ENCODE data around the gene KLHL30. TPM values are rescaled to one million over a fixed set of nuclear protein-coding genes. Genes with fewer than 3 reads are reported as not detected.
"Not testable (repeated sequence)": the region's sequence is repeated elsewhere in the genome, so short reads cannot be mapped to it uniquely, and the experiment has no call there.

The KLHL30 gene
- total and polyA plus RNA-seq, 3 experiments from 2014 or later: not detected

DNA sequence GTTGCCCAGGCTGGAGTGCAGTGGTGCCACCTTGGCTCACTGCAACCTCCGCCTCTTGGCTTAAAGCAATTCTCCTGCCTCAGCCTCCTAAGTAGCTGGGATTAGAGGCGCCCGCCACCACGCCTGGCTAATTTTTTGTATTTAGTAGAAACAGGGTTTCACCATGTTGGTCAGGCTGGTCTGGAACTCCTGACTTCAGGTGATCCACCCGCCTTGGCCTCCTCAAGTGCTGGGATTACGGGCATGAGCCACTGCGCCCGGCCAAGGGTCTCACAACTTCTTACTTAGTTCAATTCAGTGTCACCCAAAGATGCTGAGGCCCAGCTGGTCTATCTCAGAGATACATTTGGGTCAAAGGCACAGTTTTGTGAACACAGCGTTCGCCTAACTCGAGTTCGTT lies 22.8 kb upstream of the KLHL30 start:
- H3K36me3 Mint-ChIP-seq; H3K27me3 ChIP-seq (ENCODE audit: insufficient read depth, low read length, poor library complexity, severe bottlenecking); H3K9me3 ChIP-seq (ENCODE audit: low read length); H3K36me3 ChIP-seq (ENCODE audit: insufficient read depth, low read length); H3K4me1 ChIP-seq (ENCODE audit: insufficient read depth, low read length); H3K4me1 Mint-ChIP-seq; CTCF ChIA-PET; POLR2A ChIA-PET; H3K4me3 ChIP-seq (ENCODE audit: low read length); DNase-seq; H3K27ac Mint-ChIP-seq; H3K4me3 Mint-ChIP-seq; H3K27ac ChIP-seq (ENCODE audit: low read depth, low read length): not testable (repeated sequence)
- H3K9me3 Mint-ChIP-seq: peaks cover 9 to 17% (median 13%) of the 10 kb centered on the region in 5 donors
- H3K27me3 Mint-ChIP-seq: peaks cover 4 to 10% of the 10 kb centered on the region in 2 donors

- no peaks in the 10 kb centered on the region for H3K4me1 ChIP-seq (ENCODE audit: insufficient read depth, low read length)
- Mint-ChIP-seq H3K36me3 (peaks cover 0 to 10% (median 2%) of the 10 kb centered on the region in 3 donors), H3K4me3 (no peak overlapping the region), H3K4me1 (no peaks in the 10 kb centered on the region), H3K27ac (no peak overlapping the region), H3K27me3 (peaks cover 4 to 10% of the 10 kb centered on the region in 2 donors), H3K9me3 (peaks cover 9 to 17% (median 13%) of the 10 kb centered on the region in 5 donors)
- peaks cover 3% of the 10 kb centered on the region for H3K9me3 ChIP-seq (ENCODE audit: low read length)
- no peak overlapping the region for H3K4me3 ChIP-seq (ENCODE audit: low read length)
- POLR2A ChIA-PET: no interaction called here
- H3K27ac ChIP-seq (ENCODE audit: low read depth, low read length): no peak overlapping the region
- H3K27me3 ChIP-seq (ENCODE audit: insufficient read depth, low read length, poor library complexity, severe bottlenecking): no peaks in the 10 kb centered on the region
- H3K36me3 ChIP-seq (ENCODE audit: insufficient read depth, low read length): no peaks in the 10 kb centered on the region
- CTCF ChIA-PET: no interaction called here
- no peak for DNase-seq
Observed at GRCh38 chr2:238116298-238117198, 21.9 kb upstream of the KLHL30 start.

DNA sequence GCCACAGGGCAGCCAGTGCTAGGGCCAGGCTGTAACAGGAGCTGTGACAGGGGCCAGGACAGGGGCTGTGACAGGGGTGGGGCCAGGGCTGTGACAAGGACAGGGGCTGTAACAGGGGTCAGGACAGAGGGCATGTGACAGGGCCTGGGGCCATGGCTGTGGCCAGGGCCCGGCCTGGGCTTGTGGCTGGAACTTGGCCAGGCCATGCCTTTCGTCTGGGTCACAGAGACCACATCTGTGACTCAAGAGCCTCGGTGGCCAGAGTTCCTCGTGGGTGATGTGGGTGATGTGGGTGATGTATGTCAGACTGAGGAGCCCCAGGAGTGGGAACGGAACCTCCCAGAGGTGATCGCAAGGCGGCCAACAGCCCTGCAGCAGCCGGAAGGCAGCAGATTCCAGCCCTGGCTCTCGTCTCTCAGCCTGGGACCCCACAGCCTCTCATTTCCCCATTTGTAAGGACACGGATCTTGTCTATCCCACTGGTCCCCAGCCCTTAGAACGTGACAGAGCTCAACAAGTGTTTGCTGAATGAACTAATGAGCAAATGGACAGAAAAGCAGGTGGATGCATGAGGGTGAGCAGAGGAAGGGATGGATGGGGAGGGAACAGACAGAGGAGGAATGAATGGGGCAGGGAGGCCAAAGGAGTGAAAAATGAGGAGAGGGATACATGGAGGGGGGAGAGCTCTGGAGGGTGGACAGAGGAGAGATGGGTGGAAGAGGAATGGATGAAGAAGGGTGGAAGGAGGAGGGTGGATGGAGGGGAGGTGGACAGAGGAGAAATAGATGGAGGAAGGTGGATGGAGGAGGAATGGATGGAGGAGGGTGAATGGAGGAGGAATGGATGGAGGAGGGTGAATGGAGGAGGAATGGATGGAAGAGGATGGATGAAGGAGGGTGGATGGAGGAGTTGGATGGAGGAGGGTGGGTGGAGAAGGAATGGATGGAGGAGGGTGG lies 21.0 kb upstream of the KLHL30 start:
- Histone ChIP-seq H3K27me3 (ENCODE audit: insufficient read depth, low read length, poor library complexity, severe bottlenecking) (no peaks in the 10 kb centered on the region), H3K9me3 (ENCODE audit: low read length) (peaks cover 3% of the 10 kb centered on the region), H3K27ac (ENCODE audit: low read depth, low read length) (no peak overlapping the region), H3K4me3 (ENCODE audit: low read length) (no peak overlapping the region), H3K4me1 (ENCODE audit: insufficient read depth, low read length) (no peaks in the 10 kb centered on the region), H3K36me3 (ENCODE audit: insufficient read depth, low read length) (no peaks in the 10 kb centered on the region)
- Mint-ChIP-seq H3K4me1 (no peaks in the 10 kb centered on the region), H3K27ac (no peak overlapping the region), H3K27me3 (peaks cover 4 to 10% of the 10 kb centered on the region in 2 donors), H3K9me3 (peaks cover 8 to 10% (median 8%) of the 10 kb centered on the region in 5 donors), H3K4me3 (no peak overlapping the region), H3K36me3 (peaks cover 0 to 9% (median 2%) of the 10 kb centered on the region in 3 donors)
- ChIA-PET CTCF (no interaction called here), POLR2A (no interaction called here)
- no peak for DNase-seq

DNA sequence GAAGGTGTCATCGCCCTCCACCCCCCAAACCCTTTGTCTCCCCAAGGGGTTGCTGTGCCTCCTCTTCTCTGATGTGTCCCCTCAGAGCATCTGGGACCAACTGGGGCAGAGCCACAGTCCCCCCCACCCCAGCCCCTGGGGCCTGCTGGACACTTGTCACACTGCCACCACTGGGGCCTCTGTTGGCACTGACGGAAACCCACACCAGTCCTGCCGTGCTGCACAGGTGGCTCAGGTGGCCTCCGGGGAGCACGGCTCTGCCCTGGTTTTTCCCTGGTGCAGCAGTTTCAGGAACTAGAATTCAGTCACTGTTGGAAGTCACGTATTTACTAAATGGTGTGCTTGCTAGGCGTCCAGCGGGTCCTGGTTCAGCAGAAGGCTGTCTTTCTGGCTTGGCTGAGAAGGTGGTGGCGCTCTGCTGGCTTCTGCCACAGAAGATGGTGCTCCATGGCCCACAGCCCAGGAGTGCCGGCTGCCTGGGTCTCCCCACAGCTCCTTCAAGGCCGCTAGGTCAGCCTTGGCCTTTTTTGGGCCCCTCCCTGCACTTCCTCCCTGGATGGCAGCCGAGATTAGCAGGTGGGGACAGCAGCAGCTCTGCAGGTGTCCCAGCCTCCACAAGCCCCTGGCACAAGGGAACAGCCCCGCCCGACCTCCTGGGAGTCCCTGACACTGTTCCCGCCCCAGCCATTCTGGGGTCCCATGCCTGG lies 18.6 kb upstream of the KLHL30 start:
- Mint-ChIP-seq H3K4me3 (no peak overlapping the region), H3K9me3 (no peaks in the 10 kb centered on the region), H3K27ac (no peak overlapping the region), H3K27me3 (peaks cover 4 to 10% of the 10 kb centered on the region in 2 donors), H3K4me1 (no peaks in the 10 kb centered on the region), H3K36me3 (no peaks in the 10 kb centered on the region)
- no peak for DNase-seq
- Histone ChIP-seq H3K27me3 (ENCODE audit: insufficient read depth, low read length, poor library complexity, severe bottlenecking) (no peaks in the 10 kb centered on the region), H3K36me3 (ENCODE audit: insufficient read depth, low read length) (no peaks in the 10 kb centered on the region), H3K4me1 (ENCODE audit: insufficient read depth, low read length) (no peaks in the 10 kb centered on the region), H3K27ac (ENCODE audit: low read depth, low read length) (no peak overlapping the region), H3K9me3 (ENCODE audit: low read length) (no peaks in the 10 kb centered on the region), H3K4me3 (ENCODE audit: low read length) (no peak overlapping the region)
- POLR2A ChIA-PET: no interaction called here
- CTCF ChIA-PET: no interaction called here

DNA sequence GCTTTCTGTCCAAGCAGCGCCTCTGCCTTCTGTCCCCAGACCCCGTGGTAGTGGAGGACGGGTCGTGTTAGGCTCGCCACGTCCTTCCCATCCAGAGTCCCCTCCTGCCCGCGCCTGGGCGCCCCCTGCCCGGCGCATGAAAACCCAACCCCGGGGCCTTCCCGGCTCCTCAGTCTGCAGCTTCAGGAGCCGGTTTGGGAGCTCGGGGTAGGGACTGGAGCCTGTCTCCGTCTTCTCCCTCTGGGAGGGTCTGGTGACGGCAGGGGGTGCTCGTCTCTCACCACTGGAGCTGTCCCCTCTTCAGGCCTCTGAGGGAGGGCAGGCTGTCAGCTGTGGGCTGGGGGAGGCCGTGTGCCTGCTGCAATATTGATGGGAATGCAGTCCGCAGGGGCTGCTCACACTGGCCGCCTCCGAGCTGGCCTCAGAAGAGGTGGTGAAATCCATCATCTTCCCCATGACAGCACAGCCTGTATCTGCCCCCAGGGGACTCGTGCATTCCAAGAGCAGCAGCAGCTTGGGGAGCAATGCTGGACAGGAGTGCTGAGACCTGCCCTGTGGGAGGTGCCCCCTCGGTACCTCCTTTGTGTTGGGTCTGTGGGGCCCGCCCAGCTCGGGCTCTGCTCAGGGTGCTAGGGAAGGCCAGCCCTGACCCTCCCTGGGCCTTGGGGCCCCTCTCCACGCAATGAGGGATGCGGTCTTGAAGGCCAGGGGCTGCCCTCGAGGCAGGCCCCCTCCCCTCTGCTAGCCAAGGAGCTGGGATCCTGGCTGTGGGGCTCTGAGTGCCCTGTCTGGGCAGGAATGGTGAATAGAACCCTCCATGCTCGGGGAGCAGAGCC lies 17.8 kb upstream of the KLHL30 start:
- CTCF ChIA-PET: no interaction called here
- H3K9me3 Mint-ChIP-seq: no peaks in the 10 kb centered on the region

GRCh38 chr2:238121511-238122286 lies 16.8 kb upstream of the KLHL30 start:
- no peak overlapping the region for H3K27ac Mint-ChIP-seq
- ChIA-PET CTCF (no interaction called here), POLR2A (no interaction called here)
- Histone ChIP-seq H3K36me3 (ENCODE audit: insufficient read depth, low read length) (no peaks in the 10 kb centered on the region), H3K9me3 (ENCODE audit: low read length) (no peaks in the 10 kb centered on the region), H3K27me3 (ENCODE audit: insufficient read depth, low read length, poor library complexity, severe bottlenecking) (no peaks in the 10 kb centered on the region), H3K4me1 (ENCODE audit: insufficient read depth, low read length) (no peaks in the 10 kb centered on the region), H3K4me3 (ENCODE audit: low read length) (no peak overlapping the region), H3K27ac (ENCODE audit: low read depth, low read length) (no peak overlapping the region)
- no peak overlapping the region for H3K4me3 Mint-ChIP-seq
- no peaks in the 10 kb centered on the region for H3K36me3 Mint-ChIP-seq
- no peaks in the 10 kb centered on the region for H3K4me1 Mint-ChIP-seq
- DNase-seq: no peak
- H3K27me3 Mint-ChIP-seq: peaks cover 0 to 6% of the 10 kb centered on the region in 2 donors
- no peaks in the 10 kb centered on the region for H3K9me3 Mint-ChIP-seq

More for the DNA sequence above, 17.8 kb upstream of the KLHL30 start:
- Mint-ChIP-seq H3K27me3 (peaks cover 4 to 10% of the 10 kb centered on the region in 2 donors), H3K27ac (no peak overlapping the region), H3K4me1 (no peaks in the 10 kb centered on the region), H3K4me3 (no peak overlapping the region), H3K36me3 (no peaks in the 10 kb centered on the region)
- Histone ChIP-seq H3K4me3 (ENCODE audit: low read length) (no peak overlapping the region), H3K36me3 (ENCODE audit: insufficient read depth, low read length) (no peaks in the 10 kb centered on the region), H3K27me3 (ENCODE audit: insufficient read depth, low read length, poor library complexity, severe bottlenecking) (no peaks in the 10 kb centered on the region), H3K4me1 (ENCODE audit: insufficient read depth, low read length) (no peaks in the 10 kb centered on the region), H3K9me3 (ENCODE audit: low read length) (no peaks in the 10 kb centered on the region), H3K27ac (ENCODE audit: low read depth, low read length) (no peak overlapping the region)
- POLR2A ChIA-PET: no interaction called here
- no peak for DNase-seq

Data from CD8-positive, alpha-beta memory T cell (primary cell).